Uterus (tissue), 2 donors: ENCODE measurements around the gene TTC39C.

ENCODE experiments used
- POLR2A ChIP-seq, 2 donors: fragments of 450-650 bp; IDR thresholded peaks; one replicate each; pipeline ENCODE4 v1.6.1; 2016; ENCODE audit warnings: antibody characterized with exemption in 2 of 2, mild to moderate bottlenecking in 1 of 2, moderate library complexity in 1 of 2
- TF ChIP-seq, protein P1 (sequence below), 4 experiments: fragments of 200-600 bp in 2 of 4; fragments of 450-650 bp in 2 of 4; sonication (generic) in 2 of 4; IDR thresholded peaks; one replicate each; pipeline ENCODE4 v1.5.1; 2016 to 2019; ENCODE audit warnings: antibody characterized with exemption in 4 of 4, mild to moderate bottlenecking in 2 of 4, moderate library complexity in 1 of 4

DNA sequence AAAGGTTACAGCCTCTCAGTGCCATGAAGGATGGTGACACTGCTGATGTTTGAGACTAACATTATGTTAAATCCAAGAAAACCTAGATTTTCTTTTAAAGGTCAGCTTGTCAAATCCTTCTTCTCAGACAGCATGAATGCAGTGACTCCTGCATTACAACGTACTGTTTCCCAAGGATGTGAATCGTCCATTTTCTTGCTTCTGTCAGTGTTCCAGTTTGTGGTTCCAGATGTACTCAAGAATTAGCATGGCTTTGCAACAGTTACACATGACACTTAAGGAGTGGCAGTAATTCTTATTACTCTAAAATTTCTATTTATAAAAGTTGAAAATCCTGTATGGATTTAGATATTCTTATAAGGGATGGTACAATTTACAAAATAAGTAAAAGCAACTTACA, 1.5 kb upstream of the TTC39C start:
- TF ChIP-seq, protein P1, sequence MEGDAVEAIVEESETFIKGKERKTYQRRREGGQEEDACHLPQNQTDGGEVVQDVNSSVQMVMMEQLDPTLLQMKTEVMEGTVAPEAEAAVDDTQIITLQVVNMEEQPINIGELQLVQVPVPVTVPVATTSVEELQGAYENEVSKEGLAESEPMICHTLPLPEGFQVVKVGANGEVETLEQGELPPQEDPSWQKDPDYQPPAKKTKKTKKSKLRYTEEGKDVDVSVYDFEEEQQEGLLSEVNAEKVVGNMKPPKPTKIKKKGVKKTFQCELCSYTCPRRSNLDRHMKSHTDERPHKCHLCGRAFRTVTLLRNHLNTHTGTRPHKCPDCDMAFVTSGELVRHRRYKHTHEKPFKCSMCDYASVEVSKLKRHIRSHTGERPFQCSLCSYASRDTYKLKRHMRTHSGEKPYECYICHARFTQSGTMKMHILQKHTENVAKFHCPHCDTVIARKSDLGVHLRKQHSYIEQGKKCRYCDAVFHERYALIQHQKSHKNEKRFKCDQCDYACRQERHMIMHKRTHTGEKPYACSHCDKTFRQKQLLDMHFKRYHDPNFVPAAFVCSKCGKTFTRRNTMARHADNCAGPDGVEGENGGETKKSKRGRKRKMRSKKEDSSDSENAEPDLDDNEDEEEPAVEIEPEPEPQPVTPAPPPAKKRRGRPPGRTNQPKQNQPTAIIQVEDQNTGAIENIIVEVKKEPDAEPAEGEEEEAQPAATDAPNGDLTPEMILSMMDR (IDR thresholded peaks at IDR 0.05), result no peak
- TF ChIP-seq POLR2A (IDR thresholded peaks at IDR 0.05), result no peak
